GM13976 (cell line): ENCODE data around the gene RBM47.

Experiments used
- DNase-seq: peaks from one replicate; pipeline ENCODE4 v3.0.0; 2012; ENCODE audit warnings: low spot score
- in situ Hi-C: fragments of 300-500 bp; cut with MboI; formaldehyde crosslinking; loops from one replicate; pipeline ENCODE4 v1.12.0; 2022; ENCODE audit warnings: low sequenced_read_pairs, mixed read lengths, inconsistent platforms; ENCODE audit not compliant: unreplicated experiment
- TF ChIP-seq, protein P1 (sequence below): IDR thresholded peaks from 2 replicates; pipeline ENCODE4 v1.5.1; 2012; ENCODE audit warnings: borderline replicate concordance, mild to moderate bottlenecking; ENCODE audit not compliant: insufficient read depth; ENCODE audit errors: extremely low read depth, missing control alignments, control extremely low read depth

The RBM47 gene

DNA sequence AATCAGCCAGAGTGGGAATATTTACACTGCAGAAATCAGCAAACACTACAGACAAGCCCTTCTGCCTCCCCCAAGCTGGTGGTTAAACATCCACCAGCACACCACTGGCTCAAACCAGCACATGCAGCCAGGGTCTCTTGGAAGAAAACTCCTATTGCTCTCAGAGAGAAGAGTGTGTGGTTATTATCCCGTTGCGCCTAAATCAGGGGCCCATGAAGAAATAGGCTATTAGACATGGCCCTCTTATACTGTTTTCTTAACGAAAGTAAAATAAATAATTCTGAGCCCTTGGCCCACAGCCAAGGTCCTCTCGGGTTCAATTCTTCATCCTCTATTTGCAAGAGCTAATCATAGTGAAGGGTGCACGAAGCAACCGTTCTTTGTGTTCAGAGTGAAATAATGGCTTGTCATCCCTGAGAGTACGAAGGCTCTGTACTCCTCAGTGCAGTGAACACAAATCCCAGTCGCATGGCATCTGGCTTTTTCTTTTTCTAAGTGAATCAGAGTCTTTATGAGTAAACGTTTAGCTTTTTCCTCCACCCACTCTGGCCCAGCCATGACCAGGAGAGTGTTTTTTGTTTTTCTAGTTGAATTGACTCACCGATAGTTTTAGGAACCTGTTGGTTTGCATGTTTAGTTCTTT is 33.4 kb upstream of the RBM47 start:
- TF ChIP-seq, protein P1, sequence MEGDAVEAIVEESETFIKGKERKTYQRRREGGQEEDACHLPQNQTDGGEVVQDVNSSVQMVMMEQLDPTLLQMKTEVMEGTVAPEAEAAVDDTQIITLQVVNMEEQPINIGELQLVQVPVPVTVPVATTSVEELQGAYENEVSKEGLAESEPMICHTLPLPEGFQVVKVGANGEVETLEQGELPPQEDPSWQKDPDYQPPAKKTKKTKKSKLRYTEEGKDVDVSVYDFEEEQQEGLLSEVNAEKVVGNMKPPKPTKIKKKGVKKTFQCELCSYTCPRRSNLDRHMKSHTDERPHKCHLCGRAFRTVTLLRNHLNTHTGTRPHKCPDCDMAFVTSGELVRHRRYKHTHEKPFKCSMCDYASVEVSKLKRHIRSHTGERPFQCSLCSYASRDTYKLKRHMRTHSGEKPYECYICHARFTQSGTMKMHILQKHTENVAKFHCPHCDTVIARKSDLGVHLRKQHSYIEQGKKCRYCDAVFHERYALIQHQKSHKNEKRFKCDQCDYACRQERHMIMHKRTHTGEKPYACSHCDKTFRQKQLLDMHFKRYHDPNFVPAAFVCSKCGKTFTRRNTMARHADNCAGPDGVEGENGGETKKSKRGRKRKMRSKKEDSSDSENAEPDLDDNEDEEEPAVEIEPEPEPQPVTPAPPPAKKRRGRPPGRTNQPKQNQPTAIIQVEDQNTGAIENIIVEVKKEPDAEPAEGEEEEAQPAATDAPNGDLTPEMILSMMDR: no peak
- in situ Hi-C loops: no loop called here
- peak; percentile 46 for DNase-seq

DNA sequence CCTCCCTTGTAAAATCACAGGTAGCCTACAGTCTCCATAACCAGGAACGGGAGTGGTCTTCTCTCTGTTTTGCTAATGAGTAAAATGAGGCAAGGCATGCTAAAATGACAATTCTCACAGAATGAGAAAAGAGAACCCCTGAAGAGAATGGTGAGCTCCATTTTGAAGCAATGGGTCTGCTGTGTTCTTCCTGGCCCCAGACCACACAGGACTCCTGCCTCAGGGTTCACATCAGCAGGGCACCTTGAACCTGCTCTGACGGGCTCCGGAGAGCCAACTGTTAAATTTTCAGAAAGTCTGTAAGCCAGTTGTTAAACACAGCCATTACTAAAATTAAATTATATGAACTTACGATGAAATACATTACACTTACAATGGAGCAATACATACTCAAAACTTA is 32.1 kb upstream of the RBM47 start:
- in situ Hi-C loops: no loop called here
- DNase-seq: no peak
- TF ChIP-seq, protein P1: no peak

DNA sequence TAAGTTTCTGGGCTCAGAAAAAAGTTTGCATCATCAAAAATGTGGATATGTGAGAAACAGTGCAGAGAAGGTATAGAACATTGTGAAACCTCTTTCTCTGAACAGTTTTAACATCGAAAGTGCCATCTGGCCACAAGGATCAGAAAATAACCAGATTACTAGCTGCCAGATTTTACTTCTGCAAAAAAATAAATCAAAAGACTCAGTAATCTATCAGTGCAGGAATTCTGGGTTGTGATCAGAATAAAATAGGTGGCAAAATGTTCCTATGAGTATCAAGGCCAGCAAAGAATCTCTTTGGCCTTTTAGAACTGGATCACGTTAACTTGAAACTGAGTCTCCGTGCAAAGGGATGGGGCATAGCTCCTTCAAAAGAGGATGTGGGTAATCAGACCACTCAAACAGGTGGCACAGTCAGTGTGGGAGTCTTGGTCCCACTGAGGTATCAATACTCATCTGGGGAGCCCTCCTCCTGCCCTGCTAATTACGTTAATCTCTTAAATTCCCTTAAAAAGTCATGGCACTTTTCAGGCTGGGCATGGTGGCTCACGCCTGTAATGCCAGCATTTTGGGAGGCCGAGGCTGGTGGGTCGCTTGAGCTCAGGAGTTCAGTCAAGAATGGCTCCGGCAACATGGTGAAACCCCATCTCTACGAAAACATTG is 26.7 kb upstream of the RBM47 start:
- DNase-seq: no peak
- in situ Hi-C loops: no loop called here
- TF ChIP-seq, protein P1: no peak

DNA sequence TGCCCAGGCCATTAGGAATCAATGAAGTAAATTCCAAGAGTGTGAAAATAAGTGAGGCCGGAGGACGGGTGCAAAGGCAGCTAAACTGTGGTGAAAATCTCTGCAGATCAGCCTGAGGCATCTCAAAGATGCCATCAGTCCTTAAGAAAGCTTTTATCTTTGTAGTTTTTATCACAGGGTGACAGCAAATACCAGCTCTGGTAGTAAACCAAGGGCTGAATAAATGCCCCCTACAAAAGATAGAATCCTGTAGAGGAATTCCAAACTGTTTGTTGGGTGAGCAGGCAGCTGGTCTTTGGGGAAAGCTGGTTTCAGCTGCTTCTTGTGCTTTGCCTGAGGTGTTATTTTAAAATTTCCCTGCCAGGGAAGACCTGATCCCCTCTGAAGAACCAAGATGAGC is 21.6 kb upstream of the RBM47 start:
- TF ChIP-seq, protein P1: no peak
- in situ Hi-C loops: no loop called here
- DNase-seq: no peak

DNA sequence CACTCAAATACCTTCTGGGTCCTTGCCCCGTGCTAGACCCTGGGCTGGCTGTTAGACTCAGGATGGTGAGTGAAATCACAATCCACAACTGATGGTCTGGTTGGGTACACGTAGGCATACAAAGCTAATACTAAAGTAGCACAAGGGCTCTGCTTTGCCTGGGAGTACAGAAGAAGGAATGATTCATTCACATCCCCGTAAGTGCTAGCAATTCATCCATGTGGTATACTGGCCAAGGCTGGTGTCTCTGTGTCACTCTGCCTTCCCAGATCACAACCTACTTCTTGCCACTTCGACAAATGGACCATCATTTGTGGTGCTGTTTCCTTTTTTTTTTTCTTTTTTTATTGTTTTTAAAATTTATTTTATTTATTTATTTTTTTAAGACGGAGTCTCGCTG is 19.7 kb upstream of the RBM47 start:
- in situ Hi-C loops: no loop called here
- DNase-seq: no peak
- TF ChIP-seq, protein P1: no peak

DNA sequence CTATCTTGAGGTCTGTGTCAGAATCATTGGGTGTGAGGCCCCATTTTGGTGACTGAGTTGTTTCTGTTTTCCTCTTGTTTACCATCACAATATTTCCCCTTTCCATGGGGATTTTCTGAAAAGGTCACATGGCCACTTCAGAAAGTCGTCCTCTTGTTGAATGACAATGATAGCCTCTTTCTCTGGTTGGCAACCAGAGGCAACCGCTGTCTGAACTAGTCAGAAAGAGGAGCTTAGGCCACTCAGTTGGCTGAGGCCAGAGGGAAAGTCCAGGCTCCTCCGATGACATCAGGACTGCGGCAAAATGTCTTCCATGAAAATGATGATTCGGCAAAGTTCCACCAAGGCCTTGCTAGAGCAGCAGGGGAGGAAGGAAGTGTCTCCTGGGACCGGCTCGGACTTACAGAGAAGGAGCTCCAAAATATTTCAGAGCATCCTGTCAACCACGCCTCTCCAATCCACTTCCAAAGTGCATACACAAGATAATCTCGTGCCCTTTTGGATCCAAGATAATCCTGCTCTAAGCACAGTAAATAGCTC is 19.1 kb upstream of the RBM47 start:
- TF ChIP-seq, protein P1: no peak
- in situ Hi-C loops: no loop called here

More for the DNA sequence above, 19.1 kb upstream of the RBM47 start:
- no peak for DNase-seq
